ENCODE results near the gene ZNF155.

Gene ZNF155

DNA sequence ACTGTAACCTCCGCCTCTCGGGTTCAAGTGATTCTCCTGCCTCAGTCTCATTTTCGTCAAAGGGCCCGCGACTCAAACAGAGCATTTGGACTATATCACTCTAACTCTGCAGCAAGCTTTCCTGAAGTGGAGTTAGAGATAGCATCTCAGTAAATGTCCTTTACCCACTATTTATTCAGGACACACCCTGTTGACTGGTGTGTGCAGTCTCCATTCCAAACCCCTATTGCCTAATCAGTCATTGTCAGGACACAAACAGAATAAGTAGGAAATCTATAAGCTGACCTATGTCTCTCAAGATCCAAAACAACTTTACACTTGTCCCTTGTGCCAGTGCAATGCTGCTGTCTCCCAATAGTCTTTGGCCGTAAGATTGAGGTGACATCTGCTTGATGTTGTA, 42.6 kb downstream of the ZNF155 start:
- Mint-ChIP-seq H3K27me3 (ENCODE audit: low read depth) (no peaks in the 10 kb centered on the region), H3K27ac (no peak overlapping the region), H3K9me3 (peaks cover 65% of the 10 kb centered on the region), H3K36me3 (ENCODE audit: low read depth) (peaks cover 55% of the 10 kb centered on the region), H3K4me1 (ENCODE audit: low read depth) (peaks cover 9% of the 10 kb centered on the region), H3K4me3 (peak overlapping the region; percentile 96)
- DNase-seq (ENCODE audit: low spot score) = no peak

DNA sequence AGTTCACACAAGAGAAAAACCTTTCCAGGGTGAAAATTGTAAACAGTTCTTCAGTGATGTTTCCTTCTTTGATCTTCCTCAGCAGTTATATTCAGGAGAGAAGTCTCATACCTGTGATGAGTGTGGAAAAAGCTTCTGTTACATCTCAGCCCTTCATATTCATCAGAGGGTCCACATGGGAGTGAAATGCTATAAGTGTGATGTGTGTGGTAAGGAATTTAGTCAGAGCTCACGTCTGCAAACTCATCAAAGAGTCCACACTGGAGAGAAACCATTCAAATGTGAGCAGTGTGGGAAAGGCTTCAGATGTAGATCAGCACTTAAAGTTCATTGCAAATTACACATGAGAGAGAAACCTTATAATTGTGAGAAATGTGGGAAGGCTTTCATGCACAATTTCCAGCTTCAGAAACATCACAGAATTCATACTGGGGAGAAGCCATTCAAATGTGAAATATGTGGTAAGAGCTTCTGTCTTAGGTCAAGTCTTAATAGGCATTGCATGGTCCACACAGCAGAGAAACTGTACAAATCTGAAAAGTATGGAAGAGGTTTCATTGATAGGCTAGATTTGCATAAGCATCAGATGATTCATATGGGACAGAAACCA, 48.1 kb downstream of the ZNF155 start:
- peaks cover 47% of the 10 kb centered on the region for H3K36me3 Mint-ChIP-seq (ENCODE audit: low read depth)
- H3K27ac Mint-ChIP-seq = no peak overlapping the region
- H3K9me3 Mint-ChIP-seq = peaks cover 87% of the 10 kb centered on the region
- no peak overlapping the region for H3K4me3 Mint-ChIP-seq
- H3K27me3 Mint-ChIP-seq (ENCODE audit: low read depth) = no peaks in the 10 kb centered on the region
- no peak for DNase-seq (ENCODE audit: low spot score)
- no peaks in the 10 kb centered on the region for H3K4me1 Mint-ChIP-seq (ENCODE audit: low read depth)

DNA sequence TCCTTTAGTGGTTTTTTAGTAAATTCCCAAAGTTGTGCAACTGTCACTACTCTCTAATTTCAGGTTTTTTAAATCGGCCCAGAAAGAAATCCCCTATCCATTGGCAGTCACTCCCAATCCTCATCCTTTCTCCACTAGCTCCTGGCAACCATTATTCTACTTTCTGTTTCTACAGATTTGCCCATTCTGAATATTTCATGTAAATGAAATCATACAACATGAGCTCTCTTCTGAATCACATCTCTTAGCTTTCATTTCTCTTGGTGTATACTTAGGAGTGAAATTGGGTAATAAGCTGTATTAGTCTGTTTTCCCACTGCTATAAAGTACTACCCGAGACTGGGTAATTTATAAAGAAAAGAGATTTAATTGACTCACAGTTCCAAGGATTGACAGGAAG, 58.2 kb downstream of the ZNF155 start:
- Mint-ChIP-seq H3K4me3 (no peak overlapping the region), H3K27ac (no peak overlapping the region), H3K4me1 (ENCODE audit: low read depth) (no peaks in the 10 kb centered on the region), H3K36me3 (ENCODE audit: low read depth) (no peaks in the 10 kb centered on the region), H3K27me3 (ENCODE audit: low read depth) (no peaks in the 10 kb centered on the region), H3K9me3 (peaks cover 66% of the 10 kb centered on the region)
- DNase-seq (ENCODE audit: low spot score) = no peak

All from T-helper 2 cell treated with Interferon-gamma antibody and Interleukin-4, amounts not matched to agents 5 μg/mL and 100 μg/mL, for 36 hours (primary cell).